HepG2 (cell line): ENCODE measurements around the gene ATRIP. TPM values are rescaled to one million over a fixed set of nuclear protein-coding genes. Genes with fewer than 3 reads are reported as not detected.
A peak's percentile ranks its signal among the peaks of the same experiment; 100 is the strongest.

Source experiments
- EP300 ChIP-seq, 3 experiments: sonication (generic) in 1 of 3; formaldehyde crosslinking in 1 of 3; IDR thresholded peaks; 2 replicates each; pipeline versions ENCODE4 v1.5.1 to v1.6.1; 2011 to 2020; ENCODE audit warnings: low read depth in 2 of 3, low read length in 2 of 3, borderline replicate concordance in 1 of 3, improper control_type of control experiment in 1 of 3, mild to moderate bottlenecking in 1 of 3, missing genetic modification reagents in 1 of 3, moderate library complexity in 1 of 3
- HOXD1 ChIP-seq: sonication (generic); formaldehyde crosslinking; IDR thresholded peaks from 2 replicates; pipeline ENCODE4 v1.5.0; 2020; ENCODE audit warnings: missing genetic modification reagents
- MEIS2 ChIP-seq: sonication (generic); formaldehyde crosslinking; IDR thresholded peaks from 2 replicates; pipeline ENCODE4 v1.9.0; 2021; ENCODE audit warnings: mild to moderate bottlenecking, missing genetic modification reagents
- NFKB2 ChIP-seq: sonication (generic); formaldehyde crosslinking; IDR thresholded peaks from 2 replicates; pipeline ENCODE4 v1.4.0; 2020; ENCODE audit warnings: missing genetic modification reagents, borderline replicate concordance
- POGZ ChIP-seq: sonication (generic); formaldehyde crosslinking; IDR thresholded peaks from 2 replicates; pipeline ENCODE4 v1.4.0; 2020; ENCODE audit warnings: mild to moderate bottlenecking, missing genetic modification reagents
- POLR2AphosphoS2 ChIP-seq: IDR thresholded peaks from 2 replicates; pipeline ENCODE4 v1.6.1; 2011; ENCODE audit warnings: low read depth, low read length, improper control_type of control experiment
- SAP130 ChIP-seq: IDR thresholded peaks from 2 replicates; pipeline ENCODE4 v1.6.1; 2016; ENCODE audit warnings: low read depth
- ZMYM3 ChIP-seq: sonication (generic); formaldehyde crosslinking; IDR thresholded peaks from 2 replicates; pipeline ENCODE4 v1.5.1; 2020; ENCODE audit warnings: mild to moderate bottlenecking, missing genetic modification reagents
- ZNF205 ChIP-seq: IDR thresholded peaks from 2 replicates; pipeline ENCODE4 v1.6.1; 2018; ENCODE audit warnings: missing biosample characterization, missing genetic modification reagents
- ZNF34 ChIP-seq: sonication (generic); formaldehyde crosslinking; IDR thresholded peaks from 2 replicates; pipeline ENCODE4 v1.4.0; 2020; ENCODE audit warnings: mild to moderate bottlenecking, missing genetic modification reagents, borderline replicate concordance
- ZNF383 ChIP-seq: sonication (generic); formaldehyde crosslinking; IDR thresholded peaks from 2 replicates; pipeline ENCODE4 v1.4.0; 2020; ENCODE audit warnings: missing genetic modification reagents, mild to moderate bottlenecking, borderline replicate concordance
- ZNF75D ChIP-seq: sonication (generic); formaldehyde crosslinking; IDR thresholded peaks from 2 replicates; pipeline ENCODE4 v1.8.1; 2023; ENCODE audit warnings: missing genetic modification reagents, mild to moderate bottlenecking, borderline replicate concordance
- ZNF891 ChIP-seq: sonication (generic); formaldehyde crosslinking; IDR thresholded peaks from 2 replicates; pipeline ENCODE4 v1.5.0; 2020; ENCODE audit warnings: mild to moderate bottlenecking, missing genetic modification reagents
- ZSCAN30 ChIP-seq: sonication (generic); formaldehyde crosslinking; IDR thresholded peaks from 2 replicates; pipeline ENCODE4 v1.5.0; 2020; ENCODE audit warnings: mild to moderate bottlenecking, missing genetic modification reagents
- ZSCAN9 ChIP-seq: IDR thresholded peaks from 2 replicates; pipeline ENCODE4 v1.6.1; 2016; ENCODE audit warnings: borderline replicate concordance
- polyA plus RNA-seq, 8 experiments: library from polyadenylated mRNA; depleted of rRNA in 3 of 8; stranded (reverse) in 7 of 8; unstranded in 1 of 8; fragments of >200 nt; fragmentation: Illumina TruSeq in 4 of 8; extraction: Trizol in 4 of 8; gene quantifications; 2 replicates each; pipeline versions ENCODE4 v1.2.1 to v1.2.3, GENCODE V29; 2011 to 2016; ENCODE audit warnings: low read depth in 4 of 8, missing spikeins in 1 of 8, mixed read lengths in 1 of 8; ENCODE audit not compliant: insufficient read depth in 1 of 8
- total RNA-seq, 5 experiments: library from RNA; depleted of rRNA; stranded (reverse); fragments of >200 nt; fragmentation: Illumina TruSeq; extraction: Trizol; gene quantifications; 2 replicates each; pipeline ENCODE4 v1.2.3, GENCODE V29; 2016; ENCODE audit warnings: low read depth in 1 of 5
- TF ChIP-seq, protein P1 (sequence below): sonication (generic); formaldehyde crosslinking; IDR thresholded peaks from 2 replicates; pipeline ENCODE4 v1.4.0; 2020; ENCODE audit warnings: mild to moderate bottlenecking, missing genetic modification reagents
- TF ChIP-seq, protein P2 (sequence below): IDR thresholded peaks from 2 replicates; pipeline ENCODE4 v1.6.1; 2016; ENCODE audit warnings: low read depth, borderline replicate concordance

Gene ATRIP
- total and polyA plus RNA-seq, 2 of the 13 experiments (the other 11 are each of a cell fraction or from before 2014, with no cell fraction given) = 5.1 to 12.5 TPM

DNA sequence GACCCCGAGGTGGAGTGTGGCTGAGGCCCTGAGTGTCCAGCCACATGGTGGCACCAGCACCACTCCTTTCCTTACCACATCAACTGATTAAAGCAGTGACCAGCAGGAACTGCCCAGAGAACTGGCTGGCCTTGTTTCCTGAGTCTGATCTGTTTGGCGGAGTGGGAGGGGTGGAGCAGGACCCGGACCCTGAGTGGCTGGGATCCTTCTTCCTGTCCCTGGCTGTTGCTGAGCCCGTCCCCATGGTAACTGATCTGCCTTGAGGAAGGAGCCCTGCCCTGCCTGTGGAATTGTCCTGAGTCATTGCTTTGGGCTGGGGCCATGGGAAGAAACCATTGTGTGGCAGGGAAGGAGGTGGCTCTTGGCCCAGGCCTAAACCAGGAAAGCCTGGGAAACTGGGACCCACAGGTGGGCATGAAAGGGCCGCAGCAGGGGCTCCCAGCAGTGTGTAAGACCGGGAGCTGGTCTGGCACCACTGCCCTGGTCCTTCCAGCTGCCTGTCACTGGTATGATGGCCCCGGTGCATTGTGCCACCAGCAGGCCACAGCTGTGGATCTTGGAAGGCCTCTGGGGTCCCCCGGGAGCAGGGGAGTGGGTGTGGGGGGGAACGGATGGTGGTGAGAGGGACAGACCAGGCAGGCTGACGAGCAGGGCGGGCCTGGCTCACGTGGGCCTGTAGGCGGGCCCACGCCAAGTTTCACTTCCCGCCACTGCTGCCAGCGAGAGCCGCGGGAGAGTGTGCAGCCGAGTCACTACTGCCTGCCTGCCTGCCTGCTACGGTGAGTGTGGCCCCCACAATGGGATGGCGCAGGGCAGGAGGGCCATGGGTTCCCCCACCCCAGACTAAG, 19.2 kb downstream of the ATRIP start (continued):
- no peak for TF ChIP-seq ZMYM3 (CRISPR knock-in tag)
- no peak for TF ChIP-seq MEIS2
- TF ChIP-seq, protein P1, sequence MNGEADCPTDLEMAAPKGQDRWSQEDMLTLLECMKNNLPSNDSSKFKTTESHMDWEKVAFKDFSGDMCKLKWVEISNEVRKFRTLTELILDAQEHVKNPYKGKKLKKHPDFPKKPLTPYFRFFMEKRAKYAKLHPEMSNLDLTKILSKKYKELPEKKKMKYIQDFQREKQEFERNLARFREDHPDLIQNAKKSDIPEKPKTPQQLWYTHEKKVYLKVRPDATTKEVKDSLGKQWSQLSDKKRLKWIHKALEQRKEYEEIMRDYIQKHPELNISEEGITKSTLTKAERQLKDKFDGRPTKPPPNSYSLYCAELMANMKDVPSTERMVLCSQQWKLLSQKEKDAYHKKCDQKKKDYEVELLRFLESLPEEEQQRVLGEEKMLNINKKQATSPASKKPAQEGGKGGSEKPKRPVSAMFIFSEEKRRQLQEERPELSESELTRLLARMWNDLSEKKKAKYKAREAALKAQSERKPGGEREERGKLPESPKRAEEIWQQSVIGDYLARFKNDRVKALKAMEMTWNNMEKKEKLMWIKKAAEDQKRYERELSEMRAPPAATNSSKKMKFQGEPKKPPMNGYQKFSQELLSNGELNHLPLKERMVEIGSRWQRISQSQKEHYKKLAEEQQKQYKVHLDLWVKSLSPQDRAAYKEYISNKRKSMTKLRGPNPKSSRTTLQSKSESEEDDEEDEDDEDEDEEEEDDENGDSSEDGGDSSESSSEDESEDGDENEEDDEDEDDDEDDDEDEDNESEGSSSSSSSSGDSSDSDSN (CRISPR knock-in tag) = 0 out of 2 replicates have a peak, but pooled peaks have one; percentile 40
- TF ChIP-seq ZNF891 (CRISPR knock-in tag) = no peak
- TF ChIP-seq HOXD1 = no peak
- no peak for TF ChIP-seq ZSCAN9
- TF ChIP-seq POGZ (CRISPR knock-in tag) = no peak
- TF ChIP-seq ZSCAN30 (CRISPR knock-in tag) = no peak
- TF ChIP-seq ZNF205 (CRISPR knock-in tag) = no peak; the same call in 1 of the 2 replicates
- no peak for TF ChIP-seq POLR2AphosphoS2
- no peak for TF ChIP-seq ZNF75D
- TF ChIP-seq ZNF34 (CRISPR knock-in tag) = peak; percentile 44; the same call in 1 of the 2 replicates
- TF ChIP-seq, protein P2, sequence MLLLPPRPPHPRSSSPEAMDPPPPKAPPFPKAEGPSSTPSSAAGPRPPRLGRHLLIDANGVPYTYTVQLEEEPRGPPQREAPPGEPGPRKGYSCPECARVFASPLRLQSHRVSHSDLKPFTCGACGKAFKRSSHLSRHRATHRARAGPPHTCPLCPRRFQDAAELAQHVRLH = peak; percentile 66; the same call in 1 of the 2 replicates
- no peak for TF ChIP-seq NFKB2 (CRISPR knock-in tag)
- TF ChIP-seq ZNF383 (CRISPR knock-in tag) = 0 out of 2 replicates have a peak, but pooled peaks have one; percentile 29
- peak; percentile 96 for TF ChIP-seq SAP130 (CRISPR knock-in tag)
- peak in 1 of 2 experiments; percentile 23; a peak in 2 of 4 replicates for TF ChIP-seq EP300 (IDR thresholded peaks at IDR 0.05; ENCODE audit: low read depth in 2 of 2, low read length in 2 of 2)
- TF ChIP-seq EP300 (CRISPR knock-in tag; IDR thresholded peaks at IDR 0.05; ENCODE audit: borderline replicate concordance) = 0 out of 2 replicates have a peak, but pooled peaks have one; percentile 2
